ENCODE data around the gene IL19. TPM values are rescaled to one million over a fixed set of nuclear protein-coding genes. Genes with fewer than 3 reads are reported as not detected.

The IL19 gene
- total and polyA plus RNA-seq, 2 donors, result 0.28 to 1.0 TPM

DNA sequence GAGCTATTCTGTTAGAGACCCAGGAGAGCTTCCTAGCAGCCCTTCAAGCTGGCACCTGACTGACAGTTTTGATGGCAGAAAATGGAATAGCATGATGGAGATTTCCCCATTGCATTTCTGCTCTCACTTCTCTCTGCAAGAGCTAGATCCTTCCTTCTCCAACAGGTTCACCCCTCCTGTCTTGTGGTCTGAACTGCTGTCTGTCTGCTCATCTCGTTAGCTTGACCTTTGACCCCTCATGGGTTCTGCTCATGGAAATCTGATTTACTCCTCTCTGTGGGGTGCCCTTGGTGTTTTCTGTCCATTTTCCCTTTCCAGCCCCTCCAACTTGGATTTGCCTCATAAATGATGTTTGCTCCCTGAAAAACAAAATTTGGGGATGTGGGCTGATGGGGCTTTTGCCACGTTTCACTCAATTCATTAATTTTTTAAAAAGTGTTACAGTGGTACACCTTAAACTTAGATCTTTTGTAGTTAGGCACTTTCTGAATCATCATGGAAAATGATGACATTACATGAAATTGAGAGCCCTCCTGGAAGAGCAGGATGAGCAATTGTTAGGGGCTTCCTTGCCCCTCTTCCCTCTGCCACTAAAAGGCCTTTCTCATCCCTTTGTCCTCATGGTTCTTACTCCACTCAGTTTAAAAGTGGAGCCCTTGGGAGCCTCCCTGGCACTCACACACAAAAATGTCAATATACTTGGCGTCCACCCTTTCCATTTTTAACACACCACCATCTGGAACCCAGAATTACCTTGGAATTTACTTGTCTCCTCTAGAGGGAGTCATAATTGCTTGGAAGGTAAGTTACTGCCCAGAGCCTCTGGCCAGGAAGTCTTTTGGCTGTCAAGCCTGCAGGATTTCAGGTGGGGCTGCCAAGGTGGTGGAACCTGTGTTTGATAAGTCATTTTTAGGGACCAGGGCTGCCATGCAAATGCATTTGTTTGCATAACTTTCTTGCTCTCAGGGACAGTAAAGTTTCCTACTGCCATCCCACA lies 31.9 kb upstream of the IL19 start:
- no peak for DNase-seq (ENCODE audit: low read depth in 6 of 9, low spot score in 9 of 9)
- no peaks in the 10 kb centered on the region for H3K27me3 ChIP-seq (ENCODE audit: control insufficient read depth in 2 of 2, insufficient read depth in 1 of 2, low read length in 1 of 2)
- no peak overlapping the region for H3K4me3 ChIP-seq (ENCODE audit: low read length in 2 of 2)
- H3K27ac ChIP-seq (ENCODE audit: low read depth in 1 of 2, low read length in 1 of 2), result peak overlapping the region; percentile 67 to 83
- 87% methylated on average over 3 of the region's 3 CpGs for WGBS
- H3K36me3 ChIP-seq (ENCODE audit: control insufficient read depth in 2 of 2, insufficient read depth in 2 of 2, low read length in 1 of 2), result peaks cover 2 to 11% of the 10 kb centered on the region in 2 donors
- H3K4me1 ChIP-seq (ENCODE audit: control insufficient read depth in 2 of 2, insufficient read depth in 2 of 2, low read length in 2 of 2), result peaks cover 37 to 70% of the 10 kb centered on the region in 2 donors
- H3K9me3 ChIP-seq (ENCODE audit: control insufficient read depth in 2 of 2, insufficient read depth in 1 of 2, low read length in 1 of 2), result peaks cover 0 to 3% of the 10 kb centered on the region in 2 donors

DNA sequence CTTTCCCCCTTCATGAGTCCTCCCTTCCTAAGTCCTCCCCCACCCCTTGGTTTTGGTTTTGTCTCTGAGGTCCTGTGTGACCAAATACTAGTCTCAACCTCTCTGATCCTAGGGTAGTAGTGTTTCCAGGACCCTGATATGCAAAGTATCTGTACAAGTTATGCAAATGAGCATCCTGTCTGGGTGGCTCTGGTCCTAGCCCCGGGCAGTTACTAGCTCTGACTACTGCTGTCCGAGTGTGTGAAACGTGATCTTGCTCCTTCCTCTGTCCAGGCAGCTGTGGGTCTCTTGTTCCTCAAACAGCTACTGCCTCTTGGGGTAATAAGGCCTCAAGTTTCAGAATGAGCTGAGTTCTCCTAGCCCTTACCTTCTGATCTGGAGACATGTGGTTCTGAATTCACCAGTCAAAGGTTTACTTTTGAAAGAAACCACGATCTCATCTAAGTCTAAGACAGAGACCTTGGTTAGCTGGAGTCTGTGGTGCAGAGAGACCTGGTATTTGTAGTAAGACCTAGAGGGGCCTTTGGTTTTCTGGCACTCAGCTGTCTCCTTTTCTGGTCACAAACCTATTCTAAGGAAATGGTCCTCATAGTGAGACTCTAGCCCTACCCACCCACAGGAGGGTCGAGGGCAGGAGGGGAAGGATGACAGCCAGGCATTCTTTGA lies 31.0 kb upstream of the IL19 start:
- 35% methylated on average over 5 of the region's 5 CpGs for WGBS
- Histone ChIP-seq H3K9me3 (ENCODE audit: control insufficient read depth in 2 of 2, insufficient read depth in 1 of 2, low read length in 1 of 2) (no peaks in the 10 kb centered on the region), H3K27me3 (ENCODE audit: control insufficient read depth in 2 of 2, insufficient read depth in 1 of 2, low read length in 1 of 2) (no peaks in the 10 kb centered on the region), H3K4me3 (ENCODE audit: low read length in 2 of 2) (no peak overlapping the region), H3K27ac (ENCODE audit: low read depth in 1 of 2, low read length in 1 of 2) (peak overlapping the region; percentile 67 to 83), H3K4me1 (ENCODE audit: control insufficient read depth in 2 of 2, insufficient read depth in 2 of 2, low read length in 2 of 2) (peaks cover 34 to 66% of the 10 kb centered on the region in 2 donors), H3K36me3 (ENCODE audit: control insufficient read depth in 2 of 2, insufficient read depth in 2 of 2, low read length in 1 of 2) (peaks cover 0 to 6% of the 10 kb centered on the region in 2 donors)
- DNase-seq (ENCODE audit: low read depth in 6 of 9, low spot score in 9 of 9), result peak in 4 of 9 donors; percentile 27 to 81 (median 44)

DNA sequence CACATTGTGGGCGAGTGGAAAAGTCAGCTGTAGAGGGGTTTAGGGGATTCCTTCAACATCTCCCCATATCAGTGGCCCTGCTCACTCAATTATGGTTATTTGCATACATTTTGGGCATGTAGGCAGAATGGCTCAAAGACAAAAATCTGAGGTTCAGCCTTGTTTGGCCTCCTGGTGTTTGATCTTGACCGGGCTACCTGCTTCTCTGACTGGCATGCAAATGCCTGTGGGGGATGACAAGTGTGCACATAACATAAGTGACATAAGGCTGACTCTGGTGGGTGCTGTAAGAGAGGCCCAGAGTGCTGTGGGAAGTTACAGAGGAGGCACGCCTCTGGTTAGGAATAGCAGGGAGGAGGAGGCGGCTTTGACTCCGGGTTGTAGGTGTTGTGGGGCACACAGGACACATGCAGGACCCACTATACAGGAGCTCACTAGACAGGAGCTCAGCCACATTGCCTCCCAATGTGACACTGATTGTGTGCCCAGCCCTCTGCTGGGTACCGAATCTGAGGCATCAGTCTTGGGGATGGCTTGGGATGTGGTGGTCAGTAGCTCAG lies 29.4 kb upstream of the IL19 start:
- Histone ChIP-seq H3K36me3 (ENCODE audit: control insufficient read depth in 2 of 2, insufficient read depth in 2 of 2, low read length in 1 of 2) (no peaks in the 10 kb centered on the region), H3K4me1 (ENCODE audit: control insufficient read depth in 2 of 2, insufficient read depth in 2 of 2, low read length in 2 of 2) (peaks cover 29 to 52% of the 10 kb centered on the region in 2 donors), H3K27me3 (ENCODE audit: control insufficient read depth in 2 of 2, insufficient read depth in 1 of 2, low read length in 1 of 2) (no peaks in the 10 kb centered on the region), H3K27ac (ENCODE audit: low read depth in 1 of 2, low read length in 1 of 2) (no peak overlapping the region), H3K4me3 (ENCODE audit: low read length in 2 of 2) (no peak overlapping the region), H3K9me3 (ENCODE audit: control insufficient read depth in 2 of 2, insufficient read depth in 1 of 2, low read length in 1 of 2) (no peaks in the 10 kb centered on the region)
- DNase-seq (ENCODE audit: low read depth in 6 of 9, low spot score in 9 of 9), result no peak
- over 99% methylated on average over 6 of the region's 6 CpGs for WGBS

DNA sequence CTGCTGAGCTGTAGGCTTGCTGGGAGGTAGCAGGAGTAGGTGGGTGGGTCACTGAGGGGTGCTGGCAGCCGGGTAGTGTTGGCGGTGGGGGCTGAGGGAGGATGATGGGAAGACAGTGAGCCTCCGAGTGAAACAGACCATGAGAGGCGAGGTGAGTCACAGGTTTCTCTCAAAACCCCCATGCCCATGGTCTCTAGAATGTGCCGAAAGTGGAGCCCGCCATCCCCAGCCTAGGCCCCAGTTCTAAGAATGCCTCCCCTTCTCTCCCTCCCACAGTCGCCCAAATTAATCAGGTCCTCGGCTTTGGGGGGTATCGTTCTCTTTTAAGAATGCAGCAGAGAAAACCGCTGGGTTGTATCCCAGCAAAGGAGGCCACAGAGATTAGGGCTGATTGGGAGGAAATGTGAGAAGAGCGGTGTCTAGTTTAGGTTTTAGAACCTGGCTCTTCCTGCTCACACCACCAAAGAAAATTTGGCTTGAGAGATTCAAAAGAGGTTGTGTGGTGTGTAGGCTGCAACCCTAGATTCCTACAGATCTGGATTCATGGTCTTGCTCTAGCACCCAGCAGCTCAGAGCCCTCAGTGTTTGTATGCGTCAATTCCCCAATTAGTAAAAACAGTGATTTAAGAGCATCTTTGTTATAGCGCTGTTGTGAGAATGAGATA lies 27.7 kb upstream of the IL19 start:
- H3K27ac ChIP-seq (ENCODE audit: low read depth in 1 of 2, low read length in 1 of 2), result no peak overlapping the region
- 89% methylated on average over 13 of the region's 13 CpGs for WGBS
- H3K4me1 ChIP-seq (ENCODE audit: control insufficient read depth in 2 of 2, insufficient read depth in 2 of 2, low read length in 2 of 2), result peaks cover 17 to 38% of the 10 kb centered on the region in 2 donors

DNA sequence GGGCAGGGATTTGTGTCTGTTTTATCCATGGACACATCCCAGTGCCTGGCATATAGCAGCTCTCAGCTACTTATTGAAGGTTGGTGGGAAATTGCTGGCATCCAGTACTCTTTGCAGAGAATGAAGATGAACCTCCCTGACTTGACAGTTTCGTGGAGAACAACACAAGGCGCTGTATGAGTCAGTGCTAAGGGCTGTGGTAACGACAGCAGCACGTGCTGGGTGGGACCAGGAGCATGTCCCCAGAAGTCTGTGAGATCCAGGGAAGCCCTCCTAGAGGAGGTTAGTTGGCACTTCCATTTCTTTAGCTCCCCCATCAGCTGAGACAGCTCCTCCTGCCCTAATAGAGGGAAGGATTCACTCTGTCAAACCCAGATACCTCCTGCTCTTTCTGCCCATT lies 25.9 kb upstream of the IL19 start:
- peaks cover 2 to 19% of the 10 kb centered on the region in 2 donors for H3K4me1 ChIP-seq (ENCODE audit: control insufficient read depth in 2 of 2, insufficient read depth in 2 of 2, low read length in 2 of 2)
- no peak for DNase-seq (ENCODE audit: low read depth in 6 of 9, low spot score in 9 of 9)
- no peaks in the 10 kb centered on the region for H3K27me3 ChIP-seq (ENCODE audit: control insufficient read depth in 2 of 2, insufficient read depth in 1 of 2, low read length in 1 of 2)
- H3K4me3 ChIP-seq (ENCODE audit: low read length in 2 of 2), result no peak overlapping the region
- H3K27ac ChIP-seq (ENCODE audit: low read depth in 1 of 2, low read length in 1 of 2), result no peak overlapping the region
- H3K36me3 ChIP-seq (ENCODE audit: control insufficient read depth in 2 of 2, insufficient read depth in 2 of 2, low read length in 1 of 2), result no peaks in the 10 kb centered on the region
- 89% methylated on average over 4 of the region's 4 CpGs for WGBS
- no peaks in the 10 kb centered on the region for H3K9me3 ChIP-seq (ENCODE audit: control insufficient read depth in 2 of 2, insufficient read depth in 1 of 2, low read length in 1 of 2)

More for the DNA sequence above, 27.7 kb upstream of the IL19 start:
- no peak for DNase-seq (ENCODE audit: low read depth in 6 of 9, low spot score in 9 of 9)
- Histone ChIP-seq H3K4me3 (ENCODE audit: low read length in 2 of 2) (no peak overlapping the region), H3K9me3 (ENCODE audit: control insufficient read depth in 2 of 2, insufficient read depth in 1 of 2, low read length in 1 of 2) (no peaks in the 10 kb centered on the region), H3K36me3 (ENCODE audit: control insufficient read depth in 2 of 2, insufficient read depth in 2 of 2, low read length in 1 of 2) (no peaks in the 10 kb centered on the region), H3K27me3 (ENCODE audit: control insufficient read depth in 2 of 2, insufficient read depth in 1 of 2, low read length in 1 of 2) (no peaks in the 10 kb centered on the region)

DNA sequence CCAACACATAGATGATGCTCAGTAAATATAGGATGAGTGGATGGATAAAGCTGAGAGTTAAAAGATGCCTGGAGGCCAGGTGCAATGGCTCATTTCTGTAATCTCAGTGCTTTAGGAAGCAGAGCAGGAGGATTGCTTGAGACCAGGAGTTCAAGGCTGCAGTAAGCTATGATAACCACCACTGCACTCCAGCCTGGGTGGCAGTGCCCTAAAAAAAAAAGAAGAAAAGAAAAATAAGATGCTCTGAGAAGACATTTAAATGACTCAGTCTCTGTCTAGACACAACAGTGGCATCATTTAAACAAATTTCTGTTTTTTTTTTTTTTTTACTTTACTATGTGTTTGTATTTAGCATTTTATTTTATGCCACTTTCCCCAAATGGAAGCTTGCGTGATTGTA lies 25.3 kb upstream of the IL19 start:
- DNase-seq (ENCODE audit: low read depth in 6 of 9, low spot score in 9 of 9), result no peak
- H3K4me3 ChIP-seq (ENCODE audit: low read length in 2 of 2), result no peak overlapping the region
- no peaks in the 10 kb centered on the region for H3K27me3 ChIP-seq (ENCODE audit: control insufficient read depth in 2 of 2, insufficient read depth in 1 of 2, low read length in 1 of 2)
- H3K36me3 ChIP-seq (ENCODE audit: control insufficient read depth in 2 of 2, insufficient read depth in 2 of 2, low read length in 1 of 2), result no peaks in the 10 kb centered on the region
- no peak overlapping the region for H3K27ac ChIP-seq (ENCODE audit: low read depth in 1 of 2, low read length in 1 of 2)
- H3K4me1 ChIP-seq (ENCODE audit: control insufficient read depth in 2 of 2, insufficient read depth in 2 of 2, low read length in 2 of 2), result peaks cover 2 to 16% of the 10 kb centered on the region in 2 donors
- WGBS, result 99% methylated on average over 1 of the region's 1 CpG
- H3K9me3 ChIP-seq (ENCODE audit: control insufficient read depth in 2 of 2, insufficient read depth in 1 of 2, low read length in 1 of 2), result no peaks in the 10 kb centered on the region

DNA sequence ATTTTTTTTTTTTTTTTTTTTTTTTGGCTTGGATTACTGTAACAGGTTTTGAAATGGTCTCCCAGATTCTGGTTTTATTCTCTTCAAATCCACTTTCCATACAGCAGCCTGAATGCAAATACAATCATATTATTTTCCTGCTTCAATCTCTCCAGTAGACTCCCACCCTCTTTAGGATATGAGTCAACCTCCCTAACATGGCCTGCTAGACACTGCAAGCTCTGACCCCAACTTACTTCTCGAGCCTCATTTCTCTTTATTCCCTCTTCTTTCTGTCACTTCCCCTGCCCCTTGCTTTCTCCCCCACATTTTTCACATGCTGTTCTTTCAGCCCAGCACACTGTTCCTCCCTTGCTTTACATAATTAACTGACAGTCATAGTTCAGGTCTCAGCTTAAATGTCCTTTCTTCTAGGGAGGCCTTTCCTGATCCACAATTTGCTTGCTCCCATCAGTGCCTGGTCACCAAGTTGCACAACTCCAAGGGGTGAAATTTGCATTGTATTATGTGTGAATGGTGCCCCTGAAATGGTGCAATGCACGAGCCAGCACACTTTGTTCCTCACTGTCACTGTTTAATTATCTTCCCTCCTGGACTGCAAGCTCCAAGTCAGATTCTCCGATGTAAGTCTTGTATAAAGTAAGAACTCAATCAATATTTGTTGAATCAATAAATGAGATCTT lies 22.1 kb upstream of the IL19 start:
- Histone ChIP-seq H3K27me3 (ENCODE audit: control insufficient read depth in 2 of 2, insufficient read depth in 1 of 2, low read length in 1 of 2) (no peaks in the 10 kb centered on the region), H3K4me3 (ENCODE audit: low read length in 2 of 2) (no peak overlapping the region), H3K27ac (ENCODE audit: low read depth in 1 of 2, low read length in 1 of 2) (no peak overlapping the region), H3K9me3 (ENCODE audit: control insufficient read depth in 2 of 2, insufficient read depth in 1 of 2, low read length in 1 of 2) (no peaks in the 10 kb centered on the region), H3K4me1 (ENCODE audit: control insufficient read depth in 2 of 2, insufficient read depth in 2 of 2, low read length in 2 of 2) (peaks cover 2 to 4% of the 10 kb centered on the region in 2 donors), H3K36me3 (ENCODE audit: control insufficient read depth in 2 of 2, insufficient read depth in 2 of 2, low read length in 1 of 2) (no peaks in the 10 kb centered on the region)
- WGBS, result 94% methylated on average over 3 of the region's 3 CpGs
- no peak for DNase-seq (ENCODE audit: low read depth in 6 of 9, low spot score in 9 of 9)

DNA sequence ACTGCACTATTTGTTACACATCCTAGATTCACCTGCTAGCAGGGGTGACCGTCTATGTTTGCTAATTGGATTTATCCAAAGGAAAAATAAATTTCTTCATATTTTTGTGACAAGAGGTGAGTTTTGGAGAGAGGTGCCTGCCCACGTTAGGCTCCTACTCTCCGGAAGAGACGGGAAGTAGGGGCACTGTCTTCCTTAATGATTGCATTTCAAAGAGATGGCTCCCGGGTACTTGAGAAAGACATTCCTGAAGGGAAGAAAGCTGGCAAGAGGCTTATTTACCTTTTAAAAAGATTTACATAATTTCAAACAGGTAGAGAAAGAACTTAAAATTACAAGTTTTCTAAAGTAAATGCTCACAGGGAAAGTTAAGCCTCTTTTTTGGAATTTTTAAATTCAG lies 18.7 kb upstream of the IL19 start:
- WGBS, result 95% methylated on average over 5 of the region's 5 CpGs
- DNase-seq (ENCODE audit: low read depth in 6 of 9, low spot score in 9 of 9), result no peak
- H3K36me3 ChIP-seq (ENCODE audit: control insufficient read depth in 2 of 2, insufficient read depth in 2 of 2, low read length in 1 of 2), result no peaks in the 10 kb centered on the region
- H3K4me3 ChIP-seq (ENCODE audit: low read length in 2 of 2), result no peak overlapping the region
- no peaks in the 10 kb centered on the region for H3K27me3 ChIP-seq (ENCODE audit: control insufficient read depth in 2 of 2, insufficient read depth in 1 of 2, low read length in 1 of 2)
- no peak overlapping the region for H3K27ac ChIP-seq (ENCODE audit: low read depth in 1 of 2, low read length in 1 of 2)
- peaks cover 5 to 7% of the 10 kb centered on the region in 2 donors for H3K4me1 ChIP-seq (ENCODE audit: control insufficient read depth in 2 of 2, insufficient read depth in 2 of 2, low read length in 2 of 2)
- no peaks in the 10 kb centered on the region for H3K9me3 ChIP-seq (ENCODE audit: control insufficient read depth in 2 of 2, insufficient read depth in 1 of 2, low read length in 1 of 2)
